K562 (cell line): ENCODE measurements around the gene STON1. TPM values are rescaled to one million over a fixed set of nuclear protein-coding genes. Genes with fewer than 3 reads are reported as not detected.

Experiments
- ATAC-seq: fragments of 200-7000 bp; cut with Tn5 transposase; 3 replicates; pipeline ENCODE4 v1.9.1; 2020; ENCODE audit warnings: moderate library complexity
- BruUV-seq: library from RNA; stranded (reverse); fragments of 400-500 nt; replicated peaks from 2 replicates; lab custom pipeline; 2021; lab: Mats Ljungman, UMichigan
- CTCF ChIA-PET: fragments of 300-600 bp; formaldehyde crosslinking; extraction: SDS; loops from one replicate; lab custom pipeline; 2021; ENCODE audit warnings: low intra/inter-chr PET ratio; lab: Yijun Ruan, JAX
- POLR2A ChIA-PET: fragments of 300-600, 350-650 bp; sonication (Branson Sonifier 250); formaldehyde crosslinking; extraction: SDS; loops from one replicate; lab custom pipeline; 2021; ENCODE audit warnings: antibody characterized with exemption, inconsistent platforms; lab: Yijun Ruan, JAX
- DNase-seq, 4 experiments: peaks; one replicate each; pipeline versions ENCODE4 v3.0.0 to v3.0.0-alpha.2; 2011 to 2018; ENCODE audit warnings: low spot score in 3 of 4, mixed read lengths in 3 of 4; ENCODE audit errors: extremely low read depth in 1 of 4
- FAIRE-seq: peaks from 2 replicates; lab custom pipeline; 2011; peaks lifted over from hg19 to GRCh38; lab: Jason Lieb, UNC
- H2AFZ ChIP-seq: 2 replicates; pipeline ENCODE4 v1.6.0; 2011; ENCODE audit warnings: low read depth, low read length, control low read depth, inconsistent platforms
- H3K27ac ChIP-seq: fragments of 200-600 bp; 3 replicates; pipeline ENCODE4 v1.8.0; 2011; ENCODE audit warnings: low read depth, mild to moderate bottlenecking, control low read depth, inconsistent platforms, low read length, moderate library complexity, mixed read lengths; ENCODE audit errors: extremely low read depth
- H3K27me3 ChIP-seq, 2 experiments: fragments of 300-600 bp in 1 of 2; 2 replicates in 1 of 2; 3 replicates in 1 of 2; pipeline versions ENCODE4 v1.6.0 to v1.8.0; 2011; ENCODE audit warnings: inconsistent platforms in 2 of 2, low read length in 2 of 2, mild to moderate bottlenecking in 1 of 2, mixed read lengths in 1 of 2, moderate library complexity in 1 of 2; ENCODE audit not compliant: control insufficient read depth in 2 of 2, insufficient read depth in 2 of 2
- H3K36me3 ChIP-seq: fragments of 300-600 bp; 3 replicates; pipeline ENCODE4 v1.8.0; 2011; ENCODE audit warnings: mild to moderate bottlenecking, low read length, inconsistent platforms; ENCODE audit not compliant: control insufficient read depth, insufficient read depth
- H3K4me1 ChIP-seq, 2 experiments: fragments of 200-600 bp in 1 of 2; replicated peaks in 1 of 2; 2 replicates in 1 of 2; 3 replicates in 1 of 2; pipeline versions ENCODE4 v1.5.1 to v1.8.0; 2011; ENCODE audit warnings: inconsistent platforms in 2 of 2, low read length in 2 of 2, mild to moderate bottlenecking in 1 of 2, mixed read lengths in 1 of 2, moderate library complexity in 1 of 2; ENCODE audit not compliant: control insufficient read depth in 2 of 2, insufficient read depth in 2 of 2
- H3K4me2 ChIP-seq: 2 replicates; pipeline ENCODE4 v1.6.1; 2011; ENCODE audit warnings: low read length, control low read depth, inconsistent platforms, mixed read lengths; ENCODE audit not compliant: insufficient read depth
- H3K4me3 ChIP-seq: fragments of 200-600 bp; sonication (generic), shearing (Covaris generic); 2 replicates; pipeline ENCODE4 v1.5.1; 2016; ENCODE audit warnings: control low read depth, inconsistent platforms
- H3K79me2 ChIP-seq: fragments of 200-600 bp; 3 replicates; pipeline ENCODE4 v1.8.0; 2011; ENCODE audit warnings: low read length, inconsistent platforms; ENCODE audit not compliant: control insufficient read depth, insufficient read depth
- H3K9ac ChIP-seq, 2 experiments: 2 replicates each; pipeline versions ENCODE4 v1.6.0 to v1.6.1; 2011; ENCODE audit warnings: low read depth in 2 of 2, low read length in 2 of 2, control low read depth in 1 of 2, inconsistent platforms in 1 of 2, mild to moderate bottlenecking in 1 of 2, mixed read lengths in 1 of 2; ENCODE audit not compliant: insufficient read depth in 1 of 2
- H3K9me1 ChIP-seq: one replicate; pipeline ENCODE4 v1.6.0; 2011; ENCODE audit warnings: inconsistent platforms, mild to moderate bottlenecking, low read length, moderate library complexity; ENCODE audit not compliant: control insufficient read depth, insufficient read depth
- H3K9me3 ChIP-seq: replicated peaks from 2 replicates; pipeline ENCODE4 v1.5.1; 2011; ENCODE audit warnings: low read depth, low read length, inconsistent platforms; ENCODE audit not compliant: control insufficient read depth, insufficient read depth
- H4K20me1 ChIP-seq: replicated peaks from 2 replicates; pipeline ENCODE4 v1.6.1; 2011; ENCODE audit warnings: low read length, inconsistent platforms, mixed read lengths; ENCODE audit not compliant: control insufficient read depth, insufficient read depth
- AFF4 ChIP-seq: sonication (generic); formaldehyde crosslinking; IDR thresholded peaks from 2 replicates; pipeline ENCODE4 v1.8.0; 2023; ENCODE audit warnings: mild to moderate bottlenecking, missing genetic modification reagents
- HDAC6 ChIP-seq: IDR thresholded peaks from 2 replicates; pipeline ENCODE4 v1.6.1; 2012; ENCODE audit warnings: low read depth, mild to moderate bottlenecking, control low read depth, inconsistent platforms, low read length, moderate library complexity
- MAFK ChIP-seq: IDR thresholded peaks from 2 replicates; pipeline ENCODE4 v1.6.1; 2011; ENCODE audit warnings: low read length, improper control_type of control experiment
- PPARD ChIP-seq: fragments of 250-450 bp; sonication (Bioruptor Pico); IDR thresholded peaks from 2 replicates; pipeline ENCODE4 v1.8.0; 2022; ENCODE audit warnings: inconsistent platforms, mild to moderate bottlenecking, moderate library complexity
- RFX5 ChIP-seq: IDR thresholded peaks from 2 replicates; pipeline ENCODE4 v1.6.1; 2011; ENCODE audit warnings: low read depth, mild to moderate bottlenecking, improper control_type of control experiment, low read length
- SP2 ChIP-seq: IDR thresholded peaks from 2 replicates; pipeline ENCODE4 v1.6.1; 2011; ENCODE audit warnings: mild to moderate bottlenecking, low read depth, low read length, moderate library complexity; ENCODE audit not compliant: poor library complexity, severe bottlenecking; ENCODE audit errors: extremely low read depth
- SRF ChIP-seq, 2 experiments: fragments of 250-450, 450-650 bp in 1 of 2; sonication (Bioruptor Pico) in 1 of 2; sonication (generic) in 1 of 2; formaldehyde crosslinking; IDR thresholded peaks; 2 replicates each; pipeline versions ENCODE4 v1.5.0 to v1.5.1; 2020 to 2022; ENCODE audit warnings: mild to moderate bottlenecking in 1 of 2, missing genetic modification reagents in 1 of 2
- WGBS: fragments of 100-300 bp; shearing (Covaris generic); methylation state at CpG from one replicate; pipeline ENCODE4 v1.1.6; 2016; ENCODE audit warnings: low coverage, mixed read lengths; ENCODE audit not compliant: insufficient coverage; ENCODE audit errors: missing lambda C conversion rate; 5-methylcytosine and 5-hydroxymethylcytosine counted together
- in situ Hi-C: fragments of 300-500 bp; cut with MboI; formaldehyde crosslinking; loops from 4 replicates; pipeline ENCODE4 v1.15.0; 2018; ENCODE audit warnings: inconsistent platforms, mixed read lengths
- intact Hi-C: fragments of 100-400 bp; cut with micrococcal nuclease; formaldehyde crosslinking; loops from 2 replicates; pipeline ENCODE4 v1.14.2; 2022
- polyA plus RNA-seq, 8 experiments: library from polyadenylated mRNA; depleted of rRNA in 4 of 8; stranded (reverse) in 5 of 8; unstranded in 3 of 8; fragments of >200 nt; fragmentation: Nextera tagmentation in 2 of 8; fragmentation: Illumina TruSeq in 1 of 8; extraction: Ambion mirVana in 2 of 8; extraction: Trizol in 1 of 8; gene quantifications; 2 replicates each; pipeline versions ENCODE4 v1.2.1 to v1.2.3, GENCODE V29; 2011 to 2014; ENCODE audit warnings: inconsistent platforms in 1 of 8, missing spikeins in 1 of 8
- total RNA-seq, 7 experiments: library from RNA; depleted of rRNA in 6 of 7; stranded (reverse); fragments of >200 nt in 6 of 7; fragmentation: Illumina TruSeq in 2 of 7; extraction: Trizol in 2 of 7; gene quantifications; 2 replicates each; pipeline versions ENCODE4 v1.2.1 to v1.2.3, GENCODE V29; 2011 to 2021; ENCODE audit warnings: low replicate concordance in 1 of 7

Gene STON1
- total and polyA plus RNA-seq, 9 of the 15 experiments (the other 6 are each of a cell fraction or from before 2014, with no cell fraction given), result 0.07 to 1.2 (median 0.55) TPM

GRCh38 chr2:48620604-48621003 lies 90.7 kb downstream of the STON1 start:
- Histone ChIP-seq H4K20me1 (no peaks in the 10 kb centered on the region), H3K9me3 (no peaks in the 10 kb centered on the region; the same call in 1 of the 2 replicates), H3K9ac (no peak overlapping the region), H3K27ac (no peak overlapping the region), H3K4me2 (no peak overlapping the region), H3K9me1 (no peaks in the 10 kb centered on the region), H3K4me1 (peaks cover 0 to 4% of the 10 kb centered on the region in 2 experiments; a peak in 1 of 5 replicates), H3K4me3 (no peak overlapping the region), H3K27me3 (no peaks in the 10 kb centered on the region), H3K79me2 (no peaks in the 10 kb centered on the region), H3K36me3 (no peaks in the 10 kb centered on the region), H2AFZ (no peak overlapping the region)
- ChIA-PET POLR2A (no interaction called here), CTCF (no interaction called here)
- ATAC-seq (no peak), FAIRE-seq (no peak), DNase-seq (no peak)
- WGBS, result 65% methylated on average over 7 of the region's 7 CpGs
- in situ Hi-C loops (loop anchor here (25.0 kb wide), 1 partner anchor 1867 kb away; no protein-coding TSS in a partner anchor), intact Hi-C loops (no loop called here)
- no peak for TF ChIP-seq SP2
- no peak for TF ChIP-seq SRF (CRISPR knock-in tag; IDR thresholded peaks at IDR 0.05)
- no peak for TF ChIP-seq MAFK
- no peak for TF ChIP-seq PPARD (CRISPR knock-in tag)
- no peak for TF ChIP-seq HDAC6
- TF ChIP-seq RFX5, result no peak
- no peak for TF ChIP-seq AFF4 (CRISPR knock-in tag)
- no TSS peak for BruUV-seq
